Neural progenitor cell (in vitro differentiated cells): ENCODE data around the gene AMN1. TPM values are rescaled to one million over a fixed set of nuclear protein-coding genes. Genes with fewer than 3 reads are reported as not detected.
"Not testable (repeated sequence)": the region's sequence is repeated elsewhere in the genome, so short reads cannot be mapped to it uniquely, and the experiment has no call there.

Source experiments
- DNase-seq: peaks from one replicate; pipeline ENCODE4 v3.0.0-alpha.2; 2016; ENCODE audit warnings: low spot score
- H2AFZ ChIP-seq: fragments of 200-600 bp; sonication (generic); replicated peaks from 2 replicates; pipeline ENCODE4 v1.6.1; 2016; ENCODE audit warnings: antibody characterized with exemption
- H3F3A ChIP-seq: fragments of 200-600 bp; sonication (generic); 2 replicates; pipeline ENCODE4 v1.6.1; 2016; ENCODE audit warnings: antibody characterized with exemption, low read depth
- H3K27ac ChIP-seq: fragments of 200-600 bp; sonication (generic); 2 replicates; pipeline ENCODE4 v1.5.1; 2016; ENCODE audit warnings: mild to moderate bottlenecking
- H3K27me3 ChIP-seq: fragments of 200-600 bp; sonication (generic); 2 replicates; pipeline ENCODE4 v1.6.1; 2016; ENCODE audit warnings: mild to moderate bottlenecking, moderate library complexity
- H3K36me3 ChIP-seq: fragments of 200-600 bp; sonication (generic); 2 replicates; pipeline ENCODE4 v1.5.1; 2016
- H3K4me1 ChIP-seq: fragments of 200-600 bp; sonication (generic); 2 replicates; pipeline ENCODE4 v1.6.1; 2016; ENCODE audit warnings: mixed run types
- H3K4me2 ChIP-seq: fragments of 200-600 bp; sonication (generic); 2 replicates; pipeline ENCODE4 v1.6.1; 2016
- H3K4me3 ChIP-seq: fragments of 200-600 bp; sonication (generic); 2 replicates; pipeline ENCODE4 v1.5.1; 2016
- H3K79me2 ChIP-seq: fragments of 200-600 bp; sonication (generic); 2 replicates; pipeline ENCODE4 v1.6.1; 2016; ENCODE audit warnings: low read depth
- H3K9ac ChIP-seq: fragments of 200-600 bp; sonication (generic); 2 replicates; pipeline ENCODE4 v1.6.1; 2016
- H3K9me3 ChIP-seq: fragments of 200-600 bp; sonication (generic); 2 replicates; pipeline ENCODE4 v1.5.1; 2016; ENCODE audit warnings: low read depth
- H4K20me1 ChIP-seq: fragments of 200-600 bp; sonication (generic); 2 replicates; pipeline ENCODE4 v1.6.1; 2016; ENCODE audit warnings: low read depth
- H3K27ac Mint-ChIP-seq: 3 replicates; pipeline ENCODE4 v1.8.0; 2021; ENCODE audit warnings: mixed read lengths
- H3K27me3 Mint-ChIP-seq: 2 replicates; pipeline ENCODE4 v1.8.0; 2022; ENCODE audit warnings: low read depth, mild to moderate bottlenecking, inconsistent platforms, moderate library complexity, mixed read lengths; ENCODE audit not compliant: insufficient read depth
- H3K36me3 Mint-ChIP-seq: 3 replicates; pipeline ENCODE4 v1.8.0; 2021; ENCODE audit warnings: mixed read lengths
- H3K4me1 Mint-ChIP-seq: 3 replicates; pipeline ENCODE4 v1.8.0; 2021; ENCODE audit warnings: mixed read lengths
- H3K4me3 Mint-ChIP-seq: 3 replicates; pipeline ENCODE4 v1.8.0; 2021; ENCODE audit warnings: mild to moderate bottlenecking, moderate library complexity, mixed read lengths
- H3K9me3 Mint-ChIP-seq: 3 replicates; pipeline ENCODE4 v1.8.0; 2020; ENCODE audit warnings: mixed read lengths
- CTCF ChIP-seq: fragments of 200-600 bp; sonication (generic); IDR thresholded peaks from 2 replicates; pipeline ENCODE4 v1.5.1; 2017; ENCODE audit warnings: antibody characterized with exemption, mild to moderate bottlenecking
- EZH2 ChIP-seq: fragments of 200-600 bp; sonication (generic); IDR thresholded peaks from 2 replicates; pipeline ENCODE4 v1.6.1; 2017; ENCODE audit warnings: antibody characterized with exemption, mild to moderate bottlenecking, moderate library complexity
- EZH2phosphoT487 ChIP-seq: fragments of 200-600 bp; sonication (generic); IDR thresholded peaks from 2 replicates; pipeline ENCODE4 v1.6.1; 2017; ENCODE audit warnings: antibody characterized with exemption
- total RNA-seq: library from RNA; depleted of rRNA; stranded (reverse); fragments of >200 nt; gene quantifications from 2 replicates; pipeline ENCODE4 v1.2.3, GENCODE V29; 2015; ENCODE audit warnings: low replicate concordance

AMN1 gene
- total RNA-seq, 1 donor from 2014 or later: 29.4 TPM

DNA sequence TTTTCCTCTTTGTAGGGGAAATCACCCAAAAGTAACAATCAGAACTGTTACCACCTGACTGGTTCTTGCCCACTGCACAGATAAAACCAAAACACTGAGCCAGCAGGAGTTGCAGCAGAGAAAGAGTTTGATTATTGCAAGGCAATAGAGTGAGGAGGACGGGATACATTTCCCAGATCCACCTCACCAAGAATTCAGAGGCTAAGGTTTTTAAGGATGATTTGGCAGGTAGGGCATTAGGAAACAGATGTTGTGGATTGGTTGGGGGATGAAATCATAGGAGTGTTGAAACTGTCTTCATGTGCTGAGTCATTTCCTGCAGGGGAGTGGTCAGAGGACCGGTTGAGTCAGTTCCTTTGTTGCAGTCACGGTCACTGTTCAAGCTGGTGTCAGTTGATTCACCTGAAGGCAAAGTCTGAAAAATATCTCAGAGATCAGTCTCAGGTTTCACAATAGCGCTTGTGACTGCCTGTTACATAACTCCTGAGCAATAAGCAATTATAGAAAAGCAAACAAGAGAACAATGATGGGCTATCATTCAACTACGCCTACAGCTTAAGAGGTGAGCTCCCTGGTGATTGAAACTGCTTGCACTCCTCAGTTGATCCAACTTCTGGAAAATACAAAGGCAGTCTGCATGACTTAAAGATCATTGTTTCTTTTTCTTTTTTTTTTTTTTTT, 20.3 kb upstream of the AMN1 start:
- no peaks in the 10 kb centered on the region for H4K20me1 ChIP-seq
- Mint-ChIP-seq H3K9me3 (peaks cover 13% of the 10 kb centered on the region), H3K36me3 (peaks cover 6% of the 10 kb centered on the region), H3K4me3 (no peak overlapping the region), H3K27me3 (no peaks in the 10 kb centered on the region), H3K4me1 (peaks cover 8% of the 10 kb centered on the region), H3K27ac (no peak overlapping the region)
- no peak overlapping the region for H3K9ac ChIP-seq
- no peaks in the 10 kb centered on the region for H3K9me3 ChIP-seq
- H2AFZ ChIP-seq: no peak overlapping the region
- no peak overlapping the region for H3K27ac ChIP-seq
- H3K4me1 ChIP-seq: no peaks in the 10 kb centered on the region
- H3K27me3 ChIP-seq: no peaks in the 10 kb centered on the region
- no peaks in the 10 kb centered on the region for H3F3A ChIP-seq
- TF ChIP-seq EZH2 (no peak), CTCF (no peak), EZH2phosphoT487 (no peak)
- no peaks in the 10 kb centered on the region for H3K79me2 ChIP-seq
- no peak overlapping the region for H3K4me3 ChIP-seq
- H3K4me2 ChIP-seq: no peak overlapping the region
- H3K36me3 ChIP-seq: no peaks in the 10 kb centered on the region
- DNase-seq: no peak

DNA sequence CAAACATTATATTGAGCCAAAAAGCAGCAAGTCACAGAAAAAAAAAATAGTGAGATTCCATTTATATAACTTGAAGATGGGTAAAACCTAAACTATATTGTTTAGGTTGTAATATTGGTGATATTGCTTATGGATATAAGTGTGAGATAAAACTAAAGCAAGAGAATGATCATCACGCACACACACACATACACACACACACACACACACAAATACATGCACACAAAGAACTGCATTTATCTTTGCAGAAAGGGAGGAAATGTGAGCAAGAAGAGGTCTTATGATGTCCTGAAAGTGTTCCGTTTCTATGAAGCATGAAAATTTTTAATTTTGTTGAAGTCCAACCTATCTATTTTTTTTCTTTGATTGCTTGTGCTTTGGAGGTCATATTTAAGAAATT, 16.4 kb upstream of the AMN1 start:
- no peak overlapping the region for H3K4me3 ChIP-seq
- H3K27ac ChIP-seq: no peak overlapping the region
- no peaks in the 10 kb centered on the region for H3K36me3 ChIP-seq
- no peaks in the 10 kb centered on the region for H3K9me3 ChIP-seq
- H3K9ac ChIP-seq: no peak overlapping the region
- H2AFZ ChIP-seq: no peak overlapping the region
- no peaks in the 10 kb centered on the region for H3F3A ChIP-seq
- Mint-ChIP-seq H3K27me3 (no peaks in the 10 kb centered on the region), H3K9me3 (peaks cover 10% of the 10 kb centered on the region), H3K4me3 (no peak overlapping the region), H3K27ac (no peak overlapping the region), H3K36me3 (peaks cover 6% of the 10 kb centered on the region), H3K4me1 (peaks cover 5% of the 10 kb centered on the region)
- H4K20me1 ChIP-seq: no peaks in the 10 kb centered on the region
- TF ChIP-seq EZH2phosphoT487: no peak
- TF ChIP-seq EZH2: no peak
- no peak for TF ChIP-seq CTCF
- no peaks in the 10 kb centered on the region for H3K4me1 ChIP-seq
- H3K4me2 ChIP-seq: no peak overlapping the region
- H3K79me2 ChIP-seq: no peaks in the 10 kb centered on the region
- peaks cover 3% of the 10 kb centered on the region for H3K27me3 ChIP-seq
- no peak for DNase-seq

GRCh38 chr12:31744363-31744762, 15.5 kb upstream of the AMN1 start:
- DNase-seq, H3K4me2 ChIP-seq, H3K4me1 Mint-ChIP-seq, H3K36me3 Mint-ChIP-seq, H3K27me3 Mint-ChIP-seq, H3K27me3 ChIP-seq, H4K20me1 ChIP-seq, H3K27ac Mint-ChIP-seq, H3K4me3 Mint-ChIP-seq, H3K9me3 Mint-ChIP-seq, H2AFZ ChIP-seq, H3F3A ChIP-seq, H3K36me3 ChIP-seq, H3K27ac ChIP-seq, H3K9me3 ChIP-seq, H3K9ac ChIP-seq, H3K4me3 ChIP-seq, H3K4me1 ChIP-seq, H3K79me2 ChIP-seq: not testable (repeated sequence)

GRCh38 chr12:31742891-31743290, 14.1 kb upstream of the AMN1 start:
- Mint-ChIP-seq H3K36me3 (no peaks in the 10 kb centered on the region), H3K4me3 (no peak overlapping the region), H3K4me1 (no peaks in the 10 kb centered on the region), H3K27ac (no peak overlapping the region), H3K27me3 (no peaks in the 10 kb centered on the region), H3K9me3 (peaks cover 2% of the 10 kb centered on the region)
- Histone ChIP-seq H3K4me3 (no peak overlapping the region), H3K9me3 (no peaks in the 10 kb centered on the region), H3K27me3 (peaks cover 3% of the 10 kb centered on the region), H3K79me2 (no peaks in the 10 kb centered on the region), H3F3A (no peaks in the 10 kb centered on the region), H4K20me1 (no peaks in the 10 kb centered on the region), H3K4me2 (no peak overlapping the region), H2AFZ (no peak overlapping the region), H3K4me1 (no peaks in the 10 kb centered on the region), H3K36me3 (no peaks in the 10 kb centered on the region), H3K27ac (no peak overlapping the region), H3K9ac (no peak overlapping the region)
- TF ChIP-seq CTCF: no peak
- TF ChIP-seq EZH2: no peak
- TF ChIP-seq EZH2phosphoT487: no peak
- DNase-seq: no peak
